Neural cell (in vitro differentiated cells): Measurements from ENCODE around the gene APBB1IP. TPM values are rescaled to one million over a fixed set of nuclear protein-coding genes. Genes with fewer than 3 reads are reported as not detected.

Experiments
- H2AFZ ChIP-seq: fragments of 200-600, 300-800 bp; sonication (generic), shearing (Covaris generic); 2 replicates; pipeline ENCODE4 v1.6.0; 2014; ENCODE audit warnings: low read depth, mild to moderate bottlenecking, antibody characterized with exemption, low read length, moderate library complexity
- H3F3A ChIP-seq: fragments of 200-600 bp; shearing (Covaris generic); 2 replicates; pipeline ENCODE4 v1.6.1; 2016; ENCODE audit warnings: mild to moderate bottlenecking, moderate library complexity, mixed read lengths, antibody characterized with exemption, low read length; ENCODE audit not compliant: insufficient read depth, poor library complexity, severe bottlenecking
- H3K27ac ChIP-seq: fragments of 200-600, 300-800 bp; sonication (generic), shearing (Covaris generic); 2 replicates; pipeline ENCODE4 v1.5.1; 2014; ENCODE audit warnings: mild to moderate bottlenecking, low read length, moderate library complexity
- H3K27me3 ChIP-seq: fragments of 300-800, 200-600 bp; sonication (generic), shearing (Covaris generic); 2 replicates; pipeline ENCODE4 v1.6.0; 2014; ENCODE audit warnings: mild to moderate bottlenecking, low read depth, low read length, moderate library complexity; ENCODE audit not compliant: insufficient read depth
- H3K36me3 ChIP-seq: fragments of 300-800, 200-600 bp; sonication (generic), shearing (Covaris generic); 2 replicates; pipeline ENCODE4 v1.5.1; 2014; ENCODE audit warnings: mild to moderate bottlenecking, antibody characterized with exemption, low read length, moderate library complexity; ENCODE audit not compliant: insufficient read depth
- H3K4me2 ChIP-seq: fragments of 300-800, 200-600 bp; sonication (generic), shearing (Covaris generic); 2 replicates; pipeline ENCODE4 v1.6.0; 2014; ENCODE audit warnings: mild to moderate bottlenecking, low read length
- H3K4me3 ChIP-seq: fragments of 300-800, 200-600 bp; sonication (generic), shearing (Covaris generic); 2 replicates; pipeline ENCODE4 v1.5.1; 2014; ENCODE audit warnings: mild to moderate bottlenecking, low read length, moderate library complexity
- H3K79me2 ChIP-seq: fragments of 200-600 bp; shearing (Covaris generic); replicated peaks from 2 replicates; pipeline ENCODE4 v1.6.0; 2014; ENCODE audit warnings: mild to moderate bottlenecking, low read length, moderate library complexity; ENCODE audit not compliant: insufficient read depth
- H3K9ac ChIP-seq: fragments of 300-800, 200-600 bp; sonication (generic), shearing (Covaris generic); 2 replicates; pipeline ENCODE4 v1.6.1; 2016; ENCODE audit warnings: mild to moderate bottlenecking, low read length, mixed read lengths
- H3K9me2 ChIP-seq: fragments of 200-600 bp; shearing (Covaris generic); 2 replicates; pipeline ENCODE4 v1.6.1; 2016; ENCODE audit warnings: mild to moderate bottlenecking, low read length, mixed read lengths; ENCODE audit not compliant: insufficient read depth
- H3K9me3 ChIP-seq: fragments of 200-600, 300-800 bp; sonication (generic), shearing (Covaris generic); 2 replicates; pipeline ENCODE4 v1.6.1; 2016; ENCODE audit warnings: mild to moderate bottlenecking, mixed run types, low read length, moderate library complexity, mixed read lengths
- H4K20me1 ChIP-seq: fragments of 200-600 bp; shearing (Covaris generic); 2 replicates; pipeline ENCODE4 v1.6.1; 2016; ENCODE audit warnings: mild to moderate bottlenecking, mixed run types; ENCODE audit not compliant: insufficient read depth
- EP300 ChIP-seq: fragments of 450-650 bp; conservative IDR thresholded peaks from 2 replicates; pipeline ENCODE4 v1.6.1; 2014; ENCODE audit warnings: antibody characterized with exemption, mild to moderate bottlenecking, moderate library complexity; ENCODE audit not compliant: poor library complexity, severe bottlenecking
- EZH2 ChIP-seq: fragments of 200-600, 300-800 bp; shearing (Covaris generic), sonication (generic); IDR thresholded peaks from 2 replicates; pipeline ENCODE4 v1.6.1; 2014; ENCODE audit warnings: antibody characterized with exemption, low read length, borderline replicate concordance, mild to moderate bottlenecking; ENCODE audit not compliant: insufficient read depth, poor library complexity, severe bottlenecking
- MXI1 ChIP-seq: fragments of 450-650 bp; conservative IDR thresholded peaks from 2 replicates; pipeline ENCODE4 v1.6.1; 2014; ENCODE audit warnings: antibody characterized with exemption, mild to moderate bottlenecking; ENCODE audit not compliant: poor library complexity, severe bottlenecking
- POLR2AphosphoS5 ChIP-seq: IDR thresholded peaks from 2 replicates; pipeline ENCODE4 v1.6.1; 2012
- RAD21 ChIP-seq: fragments of 450-650 bp; conservative IDR thresholded peaks from 2 replicates; pipeline ENCODE4 v1.6.1; 2014; ENCODE audit warnings: antibody characterized with exemption, mild to moderate bottlenecking, moderate library complexity
- SMC3 ChIP-seq: fragments of 450-650 bp; conservative IDR thresholded peaks from 2 replicates; pipeline ENCODE4 v1.6.1; 2014; ENCODE audit warnings: antibody characterized with exemption, mild to moderate bottlenecking, moderate library complexity; ENCODE audit not compliant: poor library complexity
- TAF1 ChIP-seq: IDR thresholded peaks from 2 replicates; pipeline ENCODE4 v1.6.1; 2012; ENCODE audit warnings: low read depth
- polyA plus RNA-seq: library from polyadenylated mRNA; depleted of rRNA; stranded (reverse); fragments of >200 nt; gene quantifications from 2 replicates; pipeline ENCODE4 v1.2.3, GENCODE V29; 2014
- TF ChIP-seq, protein P1 (sequence below): fragments of 450-650 bp; IDR thresholded peaks from 2 replicates; pipeline ENCODE4 v1.5.1; 2014; ENCODE audit warnings: antibody characterized with exemption, mild to moderate bottlenecking, moderate library complexity; ENCODE audit not compliant: poor library complexity, severe bottlenecking
- TF ChIP-seq, protein P2 (sequence below): IDR thresholded peaks from 2 replicates; pipeline ENCODE4 v1.6.1; 2012; ENCODE audit warnings: borderline replicate concordance

The APBB1IP gene
- polyA plus RNA-seq, 1 donor from 2014 or later, result not detected

- Histone ChIP-seq H3K4me2 (no peak overlapping the region), H3K27ac (no peak overlapping the region), H3K4me3 (no peak overlapping the region), H3F3A (no peaks in the 10 kb centered on the region), H3K9me2 (no peaks in the 10 kb centered on the region), H4K20me1 (no peaks in the 10 kb centered on the region), H3K36me3 (no peaks in the 10 kb centered on the region), H3K9ac (no peak overlapping the region), H3K79me2 (no peaks in the 10 kb centered on the region), H3K9me3 (no peaks in the 10 kb centered on the region), H2AFZ (no peak overlapping the region), H3K27me3 (no peaks in the 10 kb centered on the region)
- TF ChIP-seq MXI1, result no peak
- no peak for TF ChIP-seq SMC3
- TF ChIP-seq POLR2AphosphoS5, result no peak
- TF ChIP-seq EZH2, result no peak
- TF ChIP-seq, protein P1, sequence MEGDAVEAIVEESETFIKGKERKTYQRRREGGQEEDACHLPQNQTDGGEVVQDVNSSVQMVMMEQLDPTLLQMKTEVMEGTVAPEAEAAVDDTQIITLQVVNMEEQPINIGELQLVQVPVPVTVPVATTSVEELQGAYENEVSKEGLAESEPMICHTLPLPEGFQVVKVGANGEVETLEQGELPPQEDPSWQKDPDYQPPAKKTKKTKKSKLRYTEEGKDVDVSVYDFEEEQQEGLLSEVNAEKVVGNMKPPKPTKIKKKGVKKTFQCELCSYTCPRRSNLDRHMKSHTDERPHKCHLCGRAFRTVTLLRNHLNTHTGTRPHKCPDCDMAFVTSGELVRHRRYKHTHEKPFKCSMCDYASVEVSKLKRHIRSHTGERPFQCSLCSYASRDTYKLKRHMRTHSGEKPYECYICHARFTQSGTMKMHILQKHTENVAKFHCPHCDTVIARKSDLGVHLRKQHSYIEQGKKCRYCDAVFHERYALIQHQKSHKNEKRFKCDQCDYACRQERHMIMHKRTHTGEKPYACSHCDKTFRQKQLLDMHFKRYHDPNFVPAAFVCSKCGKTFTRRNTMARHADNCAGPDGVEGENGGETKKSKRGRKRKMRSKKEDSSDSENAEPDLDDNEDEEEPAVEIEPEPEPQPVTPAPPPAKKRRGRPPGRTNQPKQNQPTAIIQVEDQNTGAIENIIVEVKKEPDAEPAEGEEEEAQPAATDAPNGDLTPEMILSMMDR, result no peak
- TF ChIP-seq, protein P2, sequence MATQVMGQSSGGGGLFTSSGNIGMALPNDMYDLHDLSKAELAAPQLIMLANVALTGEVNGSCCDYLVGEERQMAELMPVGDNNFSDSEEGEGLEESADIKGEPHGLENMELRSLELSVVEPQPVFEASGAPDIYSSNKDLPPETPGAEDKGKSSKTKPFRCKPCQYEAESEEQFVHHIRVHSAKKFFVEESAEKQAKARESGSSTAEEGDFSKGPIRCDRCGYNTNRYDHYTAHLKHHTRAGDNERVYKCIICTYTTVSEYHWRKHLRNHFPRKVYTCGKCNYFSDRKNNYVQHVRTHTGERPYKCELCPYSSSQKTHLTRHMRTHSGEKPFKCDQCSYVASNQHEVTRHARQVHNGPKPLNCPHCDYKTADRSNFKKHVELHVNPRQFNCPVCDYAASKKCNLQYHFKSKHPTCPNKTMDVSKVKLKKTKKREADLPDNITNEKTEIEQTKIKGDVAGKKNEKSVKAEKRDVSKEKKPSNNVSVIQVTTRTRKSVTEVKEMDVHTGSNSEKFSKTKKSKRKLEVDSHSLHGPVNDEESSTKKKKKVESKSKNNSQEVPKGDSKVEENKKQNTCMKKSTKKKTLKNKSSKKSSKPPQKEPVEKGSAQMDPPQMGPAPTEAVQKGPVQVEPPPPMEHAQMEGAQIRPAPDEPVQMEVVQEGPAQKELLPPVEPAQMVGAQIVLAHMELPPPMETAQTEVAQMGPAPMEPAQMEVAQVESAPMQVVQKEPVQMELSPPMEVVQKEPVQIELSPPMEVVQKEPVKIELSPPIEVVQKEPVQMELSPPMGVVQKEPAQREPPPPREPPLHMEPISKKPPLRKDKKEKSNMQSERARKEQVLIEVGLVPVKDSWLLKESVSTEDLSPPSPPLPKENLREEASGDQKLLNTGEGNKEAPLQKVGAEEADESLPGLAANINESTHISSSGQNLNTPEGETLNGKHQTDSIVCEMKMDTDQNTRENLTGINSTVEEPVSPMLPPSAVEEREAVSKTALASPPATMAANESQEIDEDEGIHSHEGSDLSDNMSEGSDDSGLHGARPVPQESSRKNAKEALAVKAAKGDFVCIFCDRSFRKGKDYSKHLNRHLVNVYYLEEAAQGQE, result no peak
- TF ChIP-seq EP300, result no peak
These were observed 55.9 kb downstream of the APBB1IP start for GRCh38 chr10:26494018-26494417.

GRCh38 chr10:26499426-26499825 is 61.3 kb downstream of the APBB1IP start:
- H4K20me1 ChIP-seq, result no peaks in the 10 kb centered on the region
- H3K36me3 ChIP-seq, result no peaks in the 10 kb centered on the region
- H2AFZ ChIP-seq, result no peak overlapping the region
- no peaks in the 10 kb centered on the region for H3F3A ChIP-seq
- no peaks in the 10 kb centered on the region for H3K9me2 ChIP-seq
- H3K4me2 ChIP-seq, result no peak overlapping the region
- no peak for TF ChIP-seq EP300
- no peak overlapping the region for H3K27ac ChIP-seq
- no peaks in the 10 kb centered on the region for H3K27me3 ChIP-seq
- H3K9me3 ChIP-seq, result no peaks in the 10 kb centered on the region
- no peak overlapping the region for H3K4me3 ChIP-seq
- no peaks in the 10 kb centered on the region for H3K79me2 ChIP-seq
- H3K9ac ChIP-seq, result no peak overlapping the region

DNA sequence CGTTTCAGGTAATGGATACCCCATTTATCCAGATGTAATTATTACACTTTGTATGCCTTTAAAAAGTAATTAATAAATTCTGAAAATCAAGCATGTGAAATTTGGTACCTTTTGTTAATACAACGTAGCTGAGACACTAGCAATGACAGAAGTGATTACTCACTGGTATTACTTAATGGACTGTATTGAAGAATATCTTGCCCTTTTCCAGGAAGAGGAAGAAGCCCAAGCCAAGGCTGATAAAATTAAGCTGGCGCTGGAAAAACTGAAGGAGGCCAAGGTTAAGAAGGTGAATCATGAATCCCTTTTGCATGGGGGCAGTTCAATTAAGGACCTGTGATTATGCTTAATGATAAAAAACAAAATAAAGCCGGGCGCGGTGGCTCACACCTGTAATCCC is 64.8 kb downstream of the APBB1IP start:
- no peaks in the 10 kb centered on the region for H3F3A ChIP-seq
- H3K9ac ChIP-seq, result no peak overlapping the region
- no peaks in the 10 kb centered on the region for H3K9me3 ChIP-seq
- no peak overlapping the region for H3K27ac ChIP-seq
- no peak overlapping the region for H2AFZ ChIP-seq
- no peaks in the 10 kb centered on the region for H3K9me2 ChIP-seq
- H3K36me3 ChIP-seq, result no peaks in the 10 kb centered on the region
- no peak overlapping the region for H3K4me3 ChIP-seq
- no peaks in the 10 kb centered on the region for H3K27me3 ChIP-seq
- TF ChIP-seq, protein P2, result no peak
- TF ChIP-seq RAD21, result no peak
- no peak for TF ChIP-seq SMC3
- TF ChIP-seq, protein P1, result no peak
- no peak for TF ChIP-seq POLR2AphosphoS5
- no peak for TF ChIP-seq EZH2
- no peak for TF ChIP-seq EP300
- no peak for TF ChIP-seq MXI1
- no peak for TF ChIP-seq TAF1
- no peaks in the 10 kb centered on the region for H4K20me1 ChIP-seq
- H3K4me2 ChIP-seq, result no peak overlapping the region
- no peaks in the 10 kb centered on the region for H3K79me2 ChIP-seq
